Activated gamma-delta T cell treated with Interleukin-2 at 50 U/mL for 16 hours (primary cell): ENCODE measurements around the gene SNX4.
"Not testable (repeated sequence)": the region's sequence is repeated elsewhere in the genome, so short reads cannot be mapped to it uniquely, and the experiment has no call there.

Experiments used
- DNase-seq: peaks from one replicate; pipeline ENCODE4 v3.0.0-alpha.2; 2020

Gene SNX4

GRCh38 chr3:125519678-125520562, at the start of gene SNX4:
SNX4 (minus strand) TSS chr3:125520202; CDS start chr3:125520172, 30 bp downstream.
- peak; percentile 87 for DNase-seq

GRCh38 chr3:125556314-125556713, 36.3 kb upstream of the SNX4 start:
- no peak for DNase-seq

GRCh38 chr3:125552401-125552800, 32.4 kb upstream of the SNX4 start:
- DNase-seq: no peak

GRCh38 chr3:125528920-125529319, 8.9 kb upstream of the SNX4 start:
- no peak for DNase-seq

- no peak for DNase-seq
These were observed 5.2 kb upstream of the SNX4 start for GRCh38 chr3:125525153-125525552.

GRCh38 chr3:125520563-125520919, 539 bp upstream of the SNX4 start:
- DNase-seq: not testable (repeated sequence)

- no peak for DNase-seq
These were observed 4.6 kb downstream of the SNX4 start for GRCh38 chr3:125515421-125515820.

GRCh38 chr3:125513490-125514115, 6.4 kb downstream of the SNX4 start:
- DNase-seq: no peak

GRCh38 chr3:125512135-125512920, 7.7 kb downstream of the SNX4 start:
- no peak for DNase-seq

- no peak for DNase-seq
These were observed 8.4 kb downstream of the SNX4 start for GRCh38 chr3:125511420-125512118.

- no peak for DNase-seq
These were observed 12.9 kb downstream of the SNX4 start for GRCh38 chr3:125507128-125507527.

- DNase-seq: no peak
These were observed 21.4 kb downstream of the SNX4 start for GRCh38 chr3:125498630-125499029.

GRCh38 chr3:125496701-125497100, 23.3 kb downstream of the SNX4 start:
- no peak for DNase-seq

- no peak for DNase-seq
These were observed 37.6 kb downstream of the SNX4 start for GRCh38 chr3:125482406-125482805.

GRCh38 chr3:125481786-125482185, 38.2 kb downstream of the SNX4 start:
- no peak for DNase-seq

- not testable (repeated sequence) for DNase-seq
These were observed 38.6 kb downstream of the SNX4 start for GRCh38 chr3:125481375-125481759.

GRCh38 chr3:125480656-125481374, 39.2 kb downstream of the SNX4 start:
- no peak for DNase-seq

GRCh38 chr3:125479091-125479490, 40.9 kb downstream of the SNX4 start:
- no peak for DNase-seq

- DNase-seq: no peak
These were observed 41.7 kb downstream of the SNX4 start for GRCh38 chr3:125478326-125478725.

GRCh38 chr3:125477701-125478100, 42.3 kb downstream of the SNX4 start:
- DNase-seq: no peak

- no peak for DNase-seq
These were observed 49.3 kb downstream of the SNX4 start for GRCh38 chr3:125470671-125471070.

- no peak for DNase-seq
These were observed 57.2 kb downstream of the SNX4 start for GRCh38 chr3:125462722-125463299.
